ENCODE measurements around the gene IDH3G.
"Not testable (repeated sequence)": the region's sequence is repeated elsewhere in the genome, so short reads cannot be mapped to it uniquely, and the experiment has no call there.

Gene IDH3G

GRCh38 chrX:153794018-153794896, at the start of gene IDH3G, which contains the start of gene SSR4:
TSS of gene IDH3G (minus strand) at chrX:153794375. CDS start at chrX:153794326, 49 bp downstream.
TSS of gene SSR4 (plus strand) at chrX:153794668. CDS start at chrX:153794688, 20 bp downstream.
- DNase-seq = peak; percentile 78

GRCh38 chrX:153836921-153837320, 42.7 kb upstream of the IDH3G start:
- DNase-seq = no peak

GRCh38 chrX:153832728-153833127, 38.6 kb upstream of the IDH3G start:
- DNase-seq = no peak

- no peak for DNase-seq
Observed at GRCh38 chrX:153831429-153832150, 37.4 kb upstream of the IDH3G start.

GRCh38 chrX:153830640-153831428, 36.7 kb upstream of the IDH3G start:
- DNase-seq = no peak

GRCh38 chrX:153829799-153830639, 35.8 kb upstream of the IDH3G start, which contains the start of gene PDZD4:
TSS of gene PDZD4 (minus strand) at chrX:153830544. CDS start at chrX:153830298, 246 bp downstream.
- no peak for DNase-seq

- no peak for DNase-seq
Observed at GRCh38 chrX:153829549-153829798, 35.3 kb upstream of the IDH3G start.

GRCh38 chrX:153828723-153829548, 34.8 kb upstream of the IDH3G start:
- DNase-seq = no peak

GRCh38 chrX:153828308-153828707, 34.1 kb upstream of the IDH3G start:
- DNase-seq = no peak

GRCh38 chrX:153827903-153828302, 33.7 kb upstream of the IDH3G start:
- no peak for DNase-seq

- DNase-seq = no peak
Observed at GRCh38 chrX:153827016-153827415, 32.8 kb upstream of the IDH3G start.

- DNase-seq = no peak
Observed at GRCh38 chrX:153825042-153825441, 30.9 kb upstream of the IDH3G start.

- no peak for DNase-seq
Observed at GRCh38 chrX:153824348-153824747, 30.2 kb upstream of the IDH3G start.

GRCh38 chrX:153821066-153821465, 26.9 kb upstream of the IDH3G start:
- no peak for DNase-seq

- DNase-seq = no peak
Observed at GRCh38 chrX:153820601-153821000, 26.4 kb upstream of the IDH3G start.

GRCh38 chrX:153819384-153820040, 25.3 kb upstream of the IDH3G start:
- DNase-seq = no peak

- no peak for DNase-seq
Observed at GRCh38 chrX:153818571-153819383, 24.6 kb upstream of the IDH3G start.

- DNase-seq = not testable (repeated sequence)
Observed at GRCh38 chrX:153818064-153818463, 23.9 kb upstream of the IDH3G start.

- no peak for DNase-seq
Observed at GRCh38 chrX:153816831-153817690, 22.9 kb upstream of the IDH3G start.
